GM18499 (cell line): Measurements from ENCODE around the gene EFNB1.

Experiments used
- ATAC-seq: cut with Tn5 transposase; IDR thresholded peaks from one replicate; pipeline ENCODE4 v1.9.1; 2021; ENCODE audit warnings: moderate number of reproducible peaks; ENCODE audit not compliant: insufficient read depth, unreplicated experiment

Gene EFNB1

GRCh38 chrX:68826113-68826980 is 2.5 kb upstream of the EFNB1 start:
- ATAC-seq = no peak

GRCh38 chrX:68827256-68827655 is 1.6 kb upstream of the EFNB1 start:
- ATAC-seq = no peak

GRCh38 chrX:68827848-68828624 is 785 bp upstream of the EFNB1 start:
- ATAC-seq = no peak

- ATAC-seq = no peak
These were observed 979 bp downstream of the EFNB1 start for GRCh38 chrX:68829582-68830418.

GRCh38 chrX:68830419-68831404 is 1.9 kb downstream of the EFNB1 start:
- ATAC-seq = no peak

GRCh38 chrX:68831405-68832100 is 2.7 kb downstream of the EFNB1 start:
- ATAC-seq = no peak

- no peak for ATAC-seq
These were observed 3.2 kb downstream of the EFNB1 start for GRCh38 chrX:68832101-68832416.

- ATAC-seq = no peak
These were observed 4.0 kb downstream of the EFNB1 start for GRCh38 chrX:68832516-68833447.

- no peak for ATAC-seq
These were observed 4.6 kb downstream of the EFNB1 start for GRCh38 chrX:68833448-68833805.

GRCh38 chrX:68833855-68834331 is 5.1 kb downstream of the EFNB1 start:
- ATAC-seq = no peak

- no peak for ATAC-seq
These were observed 5.7 kb downstream of the EFNB1 start for GRCh38 chrX:68834371-68835103.

- no peak for ATAC-seq
These were observed 6.3 kb downstream of the EFNB1 start for GRCh38 chrX:68835104-68835442.

- no peak for ATAC-seq
These were observed 6.6 kb downstream of the EFNB1 start for GRCh38 chrX:68835468-68835867.

- ATAC-seq = no peak
These were observed 8.3 kb downstream of the EFNB1 start for GRCh38 chrX:68837119-68837518.

GRCh38 chrX:68838571-68838910 is 9.7 kb downstream of the EFNB1 start:
- ATAC-seq = no peak

GRCh38 chrX:68839771-68840170 is 10.9 kb downstream of the EFNB1 start:
- ATAC-seq = no peak

- no peak for ATAC-seq
These were observed 11.4 kb downstream of the EFNB1 start for GRCh38 chrX:68840256-68840655.
